K562 (cell line): ENCODE measurements around the gene PGAP3. TPM values are rescaled to one million over a fixed set of nuclear protein-coding genes. Genes with fewer than 3 reads are reported as not detected.
A peak's percentile ranks its signal among the peaks of the same experiment; 100 is the strongest.

Source experiments
- CEBPG ChIP-seq, 3 experiments: fragments of 200-800 bp in 1 of 3; sonication (Bioruptor generic) in 1 of 3; sonication (generic) in 1 of 3; formaldehyde crosslinking in 1 of 3; IDR thresholded peaks in 2 of 3; conservative IDR thresholded peaks in 1 of 3; 2 replicates each; pipeline versions ENCODE4 v1.6.1 to v1.8.0; 2016 to 2022; ENCODE audit warnings: missing compliant biosample characterization in 2 of 3, missing genetic modification characterization in 2 of 3, mild to moderate bottlenecking in 1 of 3, missing genetic modification reagents in 1 of 3
- CHD2 ChIP-seq: IDR thresholded peaks from 2 replicates; pipeline ENCODE4 v1.6.1; 2011; ENCODE audit warnings: low read depth, low read length
- KDM4B ChIP-seq, 2 experiments: fragments of 450-650 bp in 1 of 2; sonication (generic) in 1 of 2; IDR thresholded peaks; 2 replicates each; pipeline ENCODE4 v1.6.1; 2016 to 2017; ENCODE audit warnings: borderline replicate concordance in 2 of 2, antibody characterized with exemption in 1 of 2, low read depth in 1 of 2, mild to moderate bottlenecking in 1 of 2
- KLF13 ChIP-seq: fragments of 450-650 bp; IDR thresholded peaks from 2 replicates; pipeline ENCODE4 v1.6.1; 2016; ENCODE audit warnings: missing genetic modification characterization, low read depth, mild to moderate bottlenecking, missing compliant biosample characterization, moderate library complexity, borderline replicate concordance
- MXI1 ChIP-seq: IDR thresholded peaks from 2 replicates; pipeline ENCODE4 v1.6.1; 2011; ENCODE audit warnings: low read depth, mild to moderate bottlenecking, improper control_type of control experiment, low read length
- NBN ChIP-seq: fragments of 450-650 bp; IDR thresholded peaks from 2 replicates; pipeline ENCODE4 v1.6.1; 2016; ENCODE audit warnings: low read depth, mild to moderate bottlenecking
- POLR2B ChIP-seq: fragments of 450-650 bp; IDR thresholded peaks from 2 replicates; pipeline ENCODE4 v1.6.1; 2018; ENCODE audit warnings: low read depth; ENCODE audit not compliant: partially characterized antibody
- POLR3A ChIP-seq: IDR thresholded peaks from 2 replicates; pipeline ENCODE4 v1.6.1; 2011; ENCODE audit warnings: borderline replicate concordance, mild to moderate bottlenecking, moderate library complexity; ENCODE audit not compliant: insufficient read length, insufficient read depth; ENCODE audit errors: extremely low read depth
- SAFB2 ChIP-seq: fragments of 200-400 bp; formaldehyde crosslinking; IDR thresholded peaks from 2 replicates; pipeline ENCODE4 v1.6.1; 2018; ENCODE audit warnings: borderline replicate concordance, low read length, low read depth, moderate library complexity; ENCODE audit not compliant: severe bottlenecking
- THRAP3 ChIP-seq: fragments of 450-650 bp; IDR thresholded peaks from 2 replicates; pipeline ENCODE4 v1.6.1; 2016; ENCODE audit warnings: mild to moderate bottlenecking, inconsistent platforms, borderline replicate concordance
- ZNF133 ChIP-seq: fragments of 250-450 bp; sonication (Bioruptor Pico); IDR thresholded peaks from 2 replicates; pipeline ENCODE4 v1.4.0; 2020; ENCODE audit warnings: mild to moderate bottlenecking
- polyA plus RNA-seq, 8 experiments: library from polyadenylated mRNA; depleted of rRNA in 4 of 8; stranded (reverse) in 5 of 8; unstranded in 3 of 8; fragments of >200 nt; fragmentation: Nextera tagmentation in 2 of 8; fragmentation: Illumina TruSeq in 1 of 8; extraction: Ambion mirVana in 2 of 8; extraction: Trizol in 1 of 8; gene quantifications; 2 replicates each; pipeline versions ENCODE4 v1.2.1 to v1.2.3, GENCODE V29; 2011 to 2014; ENCODE audit warnings: inconsistent platforms in 1 of 8, missing spikeins in 1 of 8
- total RNA-seq, 7 experiments: library from RNA; depleted of rRNA in 6 of 7; stranded (reverse); fragments of >200 nt in 6 of 7; fragmentation: Illumina TruSeq in 2 of 7; extraction: Trizol in 2 of 7; gene quantifications; 2 replicates each; pipeline versions ENCODE4 v1.2.1 to v1.2.3, GENCODE V29; 2011 to 2021; ENCODE audit warnings: low replicate concordance in 1 of 7
- TF ChIP-seq, protein P1 (sequence below): conservative IDR thresholded peaks from 2 replicates; pipeline ENCODE4 v1.6.1; 2011; ENCODE audit warnings: low read depth, mild to moderate bottlenecking, low read length; ENCODE audit not compliant: control insufficient read depth
- TF ChIP-seq, protein P2 (sequence below): sonication (generic); formaldehyde crosslinking; IDR thresholded peaks from 2 replicates; pipeline ENCODE4 v1.8.0; 2022; ENCODE audit warnings: missing genetic modification reagents, mild to moderate bottlenecking, moderate library complexity, borderline replicate concordance

PGAP3 gene
- total and polyA plus RNA-seq, 9 of the 15 experiments (the other 6 are each of a cell fraction or from before 2014, with no cell fraction given): 0.38 to 9.4 (median 4.5) TPM

DNA sequence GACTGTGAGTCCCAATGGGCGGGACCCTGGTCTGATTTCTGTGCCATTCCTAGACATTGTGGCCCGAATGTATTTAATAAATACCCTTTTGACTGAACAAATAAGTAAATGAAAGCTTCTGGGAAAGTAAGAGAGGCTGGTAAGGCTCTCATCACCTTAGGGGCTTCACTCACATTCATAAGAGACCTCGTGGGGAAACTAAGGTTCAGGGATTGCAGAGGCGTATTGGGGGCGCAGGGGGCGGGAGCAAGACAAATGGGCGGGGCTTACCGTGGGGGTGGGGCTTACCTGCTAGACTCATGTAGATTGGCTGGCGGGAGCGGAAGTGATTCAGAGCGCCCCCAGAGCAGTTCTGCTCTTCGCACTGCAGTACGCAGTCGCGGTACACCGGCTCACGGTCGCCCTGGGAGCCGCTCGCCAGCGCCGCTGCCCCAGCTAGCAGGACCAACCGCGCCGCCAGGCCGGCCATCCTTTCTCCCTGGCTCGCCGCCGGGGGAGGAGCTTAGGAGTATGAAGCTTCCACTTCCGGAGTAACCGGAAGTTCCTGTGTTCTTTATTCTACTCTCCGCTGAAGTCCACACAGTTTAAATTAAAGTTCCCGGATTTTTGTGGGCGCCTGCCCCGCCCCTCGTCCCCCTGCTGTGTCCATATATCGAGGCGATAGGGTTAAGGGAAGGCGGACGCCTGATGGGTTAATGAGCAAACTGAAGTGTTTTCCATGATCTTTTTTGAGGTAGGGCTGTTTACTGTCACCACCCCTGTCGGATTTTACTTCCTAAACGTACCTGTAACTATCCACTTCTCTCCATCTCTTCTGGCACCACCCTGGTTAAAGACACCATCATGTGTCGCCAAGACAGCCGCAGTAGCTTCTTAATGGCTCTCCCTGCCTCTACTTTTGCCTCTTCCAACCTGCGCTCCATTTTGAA lies at the start of gene PGAP3 (continued):
- TF ChIP-seq KLF13 (tag): peak; percentile 83
- TF ChIP-seq CEBPG (CRISPR knock-in tag; IDR thresholded peaks at IDR 0.05): no peak
- TF ChIP-seq CEBPG (tag; conservative IDR thresholded peaks at IDR 0.05 in 1 of 2, IDR thresholded peaks at IDR 0.05 in 1 of 2): no peak
- TF ChIP-seq MXI1: 0 out of 2 replicates have a peak, but pooled peaks have one; percentile 36
- peak; percentile 70 for TF ChIP-seq POLR2B
- peak; percentile 60 for TF ChIP-seq NBN
- TF ChIP-seq THRAP3: 0 out of 2 replicates have a peak, but pooled peaks have one; percentile 20
- TF ChIP-seq, protein P1, sequence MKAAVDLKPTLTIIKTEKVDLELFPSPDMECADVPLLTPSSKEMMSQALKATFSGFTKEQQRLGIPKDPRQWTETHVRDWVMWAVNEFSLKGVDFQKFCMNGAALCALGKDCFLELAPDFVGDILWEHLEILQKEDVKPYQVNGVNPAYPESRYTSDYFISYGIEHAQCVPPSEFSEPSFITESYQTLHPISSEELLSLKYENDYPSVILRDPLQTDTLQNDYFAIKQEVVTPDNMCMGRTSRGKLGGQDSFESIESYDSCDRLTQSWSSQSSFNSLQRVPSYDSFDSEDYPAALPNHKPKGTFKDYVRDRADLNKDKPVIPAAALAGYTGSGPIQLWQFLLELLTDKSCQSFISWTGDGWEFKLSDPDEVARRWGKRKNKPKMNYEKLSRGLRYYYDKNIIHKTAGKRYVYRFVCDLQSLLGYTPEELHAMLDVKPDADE: peak; percentile 35; the same call in 1 of the 2 replicates
- TF ChIP-seq ZNF133 (CRISPR knock-in tag): peak; percentile 57; the same call in 1 of the 2 replicates
- TF ChIP-seq, protein P2, sequence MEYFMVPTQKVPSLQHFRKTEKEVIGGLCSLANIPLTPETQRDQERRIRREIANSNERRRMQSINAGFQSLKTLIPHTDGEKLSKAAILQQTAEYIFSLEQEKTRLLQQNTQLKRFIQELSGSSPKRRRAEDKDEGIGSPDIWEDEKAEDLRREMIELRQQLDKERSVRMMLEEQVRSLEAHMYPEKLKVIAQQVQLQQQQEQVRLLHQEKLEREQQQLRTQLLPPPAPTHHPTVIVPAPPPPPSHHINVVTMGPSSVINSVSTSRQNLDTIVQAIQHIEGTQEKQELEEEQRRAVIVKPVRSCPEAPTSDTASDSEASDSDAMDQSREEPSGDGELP (CRISPR knock-in tag): peak; percentile 40; the same call in 1 of the 2 replicates
- no peak for TF ChIP-seq SAFB2
- TF ChIP-seq POLR3A: no peak
- peak in 1 of 2 experiments; percentile 75; a peak in 1 of 4 replicates for TF ChIP-seq KDM4B (IDR thresholded peaks at IDR 0.05; ENCODE audit: borderline replicate concordance in 2 of 2, low read depth in 1 of 2)
- TF ChIP-seq CHD2: no peak
